MCF 10A (cell line): ENCODE results near the gene WWOX. TPM values are rescaled to one million over a fixed set of nuclear protein-coding genes. Genes with fewer than 3 reads are reported as not detected.
A peak's percentile ranks its signal among the peaks of the same experiment; 100 is the strongest.

Experiments used
- BruUV-seq: library from RNA; stranded (reverse); fragments of 400-500 nt; replicated peaks from 2 replicates; lab custom pipeline; 2021; lab: Mats Ljungman, UMichigan
- CTCF ChIA-PET: fragments of 300-600 bp; sonication (Branson Sonifier 250); formaldehyde crosslinking; extraction: SDS; loops from one replicate; lab custom pipeline; 2021; ENCODE audit warnings: antibody characterized with exemption, inconsistent platforms; lab: Yijun Ruan, JAX
- POLR2A ChIA-PET: fragments of 300-600, 350-650 bp; sonication (Branson Sonifier 250); formaldehyde crosslinking; extraction: SDS; loops from one replicate; lab custom pipeline; 2020; ENCODE audit warnings: antibody characterized with exemption, inconsistent platforms; lab: Yijun Ruan, JAX
- DNase-seq: peaks from one replicate; pipeline ENCODE4 v3.0.0-alpha.2; 2018; ENCODE audit not compliant: unreplicated experiment
- H3K27ac Mint-ChIP-seq: one replicate; pipeline ENCODE4 v1.8.0; 2022; ENCODE audit warnings: mild to moderate bottlenecking, low read depth, mixed read lengths; ENCODE audit not compliant: unreplicated experiment
- H3K27me3 Mint-ChIP-seq: one replicate; pipeline ENCODE4 v1.8.0; 2022; ENCODE audit warnings: mixed read lengths; ENCODE audit not compliant: insufficient read depth, unreplicated experiment
- H3K36me3 Mint-ChIP-seq: one replicate; pipeline ENCODE4 v1.8.0; 2022; ENCODE audit warnings: mild to moderate bottlenecking, moderate library complexity, mixed read lengths; ENCODE audit not compliant: insufficient read depth, unreplicated experiment
- H3K4me1 Mint-ChIP-seq: one replicate; pipeline ENCODE4 v1.8.0; 2022; ENCODE audit warnings: mixed read lengths; ENCODE audit not compliant: insufficient read depth, unreplicated experiment
- H3K4me3 Mint-ChIP-seq: one replicate; pipeline ENCODE4 v1.8.0; 2022; ENCODE audit warnings: mild to moderate bottlenecking, moderate library complexity, mixed read lengths; ENCODE audit not compliant: unreplicated experiment
- H3K9me3 Mint-ChIP-seq: one replicate; pipeline ENCODE4 v1.8.0; 2022; ENCODE audit warnings: mixed read lengths; ENCODE audit not compliant: unreplicated experiment
- CTCF ChIP-seq: fragments of 200-600 bp; IDR thresholded peaks from one replicate; pipeline ENCODE4 v1.8.0; 2022; ENCODE audit warnings: antibody characterized with exemption, mild to moderate bottlenecking; ENCODE audit not compliant: unreplicated experiment
- intact Hi-C: fragments of 100-400 bp; cut with micrococcal nuclease; formaldehyde crosslinking; loops from 2 replicates; pipeline ENCODE4 v1.14.1; 2022
- total RNA-seq: library from RNA; stranded (reverse); gene quantifications from 2 replicates; pipeline ENCODE4 v1.2.3, GENCODE V29; 2022

Gene WWOX
- total RNA-seq, 1 experiment from 2014 or later: 18.1 TPM

DNA sequence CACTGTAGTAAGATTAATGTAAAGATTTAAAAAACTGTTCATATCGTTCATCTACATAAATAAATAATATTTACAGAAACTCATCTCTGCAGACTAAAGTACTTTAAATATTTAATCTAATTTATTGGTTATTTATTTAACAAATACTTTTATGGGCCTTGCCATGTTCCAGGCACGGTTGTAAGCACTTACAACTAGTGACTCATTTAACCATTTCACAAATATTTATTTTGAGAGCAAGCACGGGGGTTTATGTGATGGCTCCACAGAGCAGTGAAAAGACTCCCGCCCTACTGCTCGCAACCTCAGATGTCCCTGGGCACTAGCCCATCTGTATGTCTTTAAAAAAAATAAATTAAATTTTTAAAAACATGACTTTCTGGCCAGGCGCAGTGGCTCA, 575.9 kb downstream of the WWOX start:
- DNase-seq: peak; percentile 52
- peaks cover 27% of the 10 kb centered on the region for H3K4me1 Mint-ChIP-seq
- intact Hi-C loops: no loop called here
- BruUV-seq: no TSS peak
- H3K36me3 Mint-ChIP-seq: peaks cover 4% of the 10 kb centered on the region
- H3K9me3 Mint-ChIP-seq: no peaks in the 10 kb centered on the region
- no peak for TF ChIP-seq CTCF
- H3K27me3 Mint-ChIP-seq: no peaks in the 10 kb centered on the region
- ChIA-PET POLR2A (interaction anchor here (1.7 kb wide), 1 partner anchor 9 kb away, joined by 9 read pairs; no protein-coding TSS in a partner anchor), CTCF (interaction anchor here (0.5 to 1.1 kb wide), 2 partner anchors 575 to 1798 kb away, joined by 3 read pairs; partner anchors contain the start of gene WWOX)
- peak overlapping the region; percentile 14 for H3K27ac Mint-ChIP-seq
- no peak overlapping the region for H3K4me3 Mint-ChIP-seq

- Mint-ChIP-seq H3K27me3 (no peaks in the 10 kb centered on the region), H3K9me3 (no peaks in the 10 kb centered on the region), H3K36me3 (peaks cover 4% of the 10 kb centered on the region), H3K4me3 (no peak overlapping the region), H3K27ac (no peak overlapping the region), H3K4me1 (peaks cover 20% of the 10 kb centered on the region)
- intact Hi-C loops: no loop called here
- POLR2A ChIA-PET: interaction anchor here (0.6 to 1.7 kb wide), 5 partner anchors 8 to 926 kb away, joined by 3 to 9 read pairs (median 4); no protein-coding TSS in a partner anchor
- CTCF ChIA-PET: interaction anchor here (0.6 to 1.1 kb wide), 3 partner anchors 249 to 1681 kb away, joined by 3 read pairs; partner anchors contain the start of gene WWOX
- BruUV-seq: no TSS peak
- TF ChIP-seq CTCF: no peak
- no peak for DNase-seq
Observed at GRCh38 chr16:78675951-78676792, 576.7 kb downstream of the WWOX start.

DNA sequence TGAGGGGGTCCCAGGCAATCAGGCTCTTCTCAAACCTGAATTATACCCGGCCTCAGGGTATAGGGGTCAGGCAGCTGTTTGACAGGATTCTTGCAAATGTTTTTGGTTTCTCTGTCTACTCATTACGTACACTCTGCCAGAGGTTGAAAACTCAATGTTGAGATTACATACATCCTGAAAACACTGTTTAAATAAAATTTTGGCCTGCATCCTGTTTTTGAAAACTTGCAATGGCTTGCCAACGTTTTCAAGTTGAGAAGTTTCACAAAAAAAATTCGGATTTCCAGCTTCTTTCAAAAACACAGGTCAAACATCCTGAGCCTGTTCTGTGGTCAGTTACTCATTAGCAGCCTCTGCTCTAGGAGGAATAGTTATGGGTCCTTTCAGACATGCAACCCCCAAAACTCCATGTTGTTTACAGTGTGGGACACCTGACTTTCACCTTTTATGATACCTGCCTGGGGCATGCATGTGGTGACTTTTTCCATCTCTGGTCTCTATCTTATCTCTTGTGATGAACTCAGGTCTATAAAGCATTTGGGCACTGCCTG, 577.8 kb downstream of the WWOX start:
- BruUV-seq: no TSS peak
- ChIA-PET CTCF (interaction anchor here (0.6 to 1.1 kb wide), 2 partner anchors 92 to 138 kb away, joined by 3 read pairs; no protein-coding TSS in a partner anchor), POLR2A (interaction anchor here (1.6 kb wide), 1 partner anchor 11 kb away, joined by 4 read pairs; no protein-coding TSS in a partner anchor)
- Mint-ChIP-seq H3K27ac (no peak overlapping the region), H3K36me3 (peaks cover 4% of the 10 kb centered on the region), H3K27me3 (no peaks in the 10 kb centered on the region), H3K4me3 (no peak overlapping the region), H3K9me3 (no peaks in the 10 kb centered on the region), H3K4me1 (peaks cover 20% of the 10 kb centered on the region)
- TF ChIP-seq CTCF: no peak
- intact Hi-C loops: no loop called here
- DNase-seq: no peak

GRCh38 chr16:78679546-78679945, 580.1 kb downstream of the WWOX start:
- H3K9me3 Mint-ChIP-seq: no peaks in the 10 kb centered on the region
- no TSS peak for BruUV-seq

More at GRCh38 chr16:78679546-78679945, 580.1 kb downstream of the WWOX start:
- no peak overlapping the region for H3K4me3 Mint-ChIP-seq
- H3K36me3 Mint-ChIP-seq: peaks cover 4% of the 10 kb centered on the region
- intact Hi-C loops: no loop called here
- TF ChIP-seq CTCF: no peak
- no peaks in the 10 kb centered on the region for H3K27me3 Mint-ChIP-seq
- ChIA-PET CTCF (interaction anchor here (1.0 kb wide), 2 partner anchors 11 to 15 kb away, joined by 3 to 4 read pairs; no protein-coding TSS in a partner anchor), POLR2A (no interaction called here)
- DNase-seq: no peak
- peaks cover 32% of the 10 kb centered on the region for H3K4me1 Mint-ChIP-seq
- no peak overlapping the region for H3K27ac Mint-ChIP-seq
